ENCODE results near the gene TMEM120A. TPM values are rescaled to one million over a fixed set of nuclear protein-coding genes. Genes with fewer than 3 reads are reported as not detected.
A peak's percentile ranks its signal among the peaks of the same experiment; 100 is the strongest.

The TMEM120A gene
- total RNA-seq, 4 donors from 2014 or later, result 21.0 to 34.0 (median 22.4) TPM

DNA sequence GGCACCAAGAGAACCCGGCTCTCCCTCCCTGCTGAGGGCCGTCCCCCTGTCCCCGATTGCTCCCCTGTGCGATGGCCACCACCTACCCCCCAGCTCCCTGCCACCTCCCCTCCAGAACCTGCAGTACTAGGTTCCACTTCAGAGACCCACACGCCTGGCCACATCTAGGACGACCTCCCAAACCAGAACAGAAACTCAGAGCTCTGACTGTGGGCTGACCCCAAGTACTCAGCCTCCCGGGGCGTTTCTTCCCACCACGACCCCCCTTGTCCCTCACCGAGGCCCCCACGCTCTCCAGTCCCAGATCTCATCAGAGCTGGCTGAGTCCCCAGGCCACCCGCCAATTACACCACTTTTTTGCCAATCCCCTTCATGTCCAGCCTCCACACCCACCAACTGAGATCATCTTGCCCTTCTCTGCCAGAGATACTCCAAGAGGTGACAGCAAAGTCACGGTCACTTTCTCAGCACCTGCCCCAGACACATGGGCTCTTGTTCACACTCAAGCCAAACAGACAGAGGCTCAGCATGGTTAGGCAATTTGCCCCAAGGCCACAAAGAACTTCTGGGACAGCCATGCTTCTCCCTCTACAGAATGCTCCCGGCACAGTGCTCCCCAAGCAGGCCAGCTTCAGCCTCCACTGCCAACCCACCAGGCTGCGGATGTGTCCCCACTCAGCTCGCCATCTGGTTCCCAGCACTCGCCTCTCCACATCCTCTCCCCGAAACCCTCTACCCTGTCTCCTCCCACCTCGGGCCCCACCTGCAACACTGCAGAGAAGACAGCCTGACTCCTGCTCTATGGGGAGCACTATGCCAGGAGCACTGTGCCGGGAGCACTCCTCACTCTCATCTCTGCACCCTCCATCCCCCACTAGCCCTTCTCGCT lies 4.7 kb downstream of the TMEM120A start:
- Histone ChIP-seq H3K9me3 (no peaks in the 10 kb centered on the region), H3K4me3 (no peak overlapping the region), H3K27ac (no peak overlapping the region), H3K36me3 (peaks cover 37% of the 10 kb centered on the region), H3K27me3 (no peaks in the 10 kb centered on the region), H3K4me1 (peaks cover 40% of the 10 kb centered on the region)
- no peak for TF ChIP-seq POLR2A (IDR thresholded peaks at IDR 0.05)
- no peak for TF ChIP-seq EP300 (IDR thresholded peaks at IDR 0.05)
- no peak for TF ChIP-seq POLR2AphosphoS5 (IDR thresholded peaks at IDR 0.05)
- TF ChIP-seq, protein P1, sequence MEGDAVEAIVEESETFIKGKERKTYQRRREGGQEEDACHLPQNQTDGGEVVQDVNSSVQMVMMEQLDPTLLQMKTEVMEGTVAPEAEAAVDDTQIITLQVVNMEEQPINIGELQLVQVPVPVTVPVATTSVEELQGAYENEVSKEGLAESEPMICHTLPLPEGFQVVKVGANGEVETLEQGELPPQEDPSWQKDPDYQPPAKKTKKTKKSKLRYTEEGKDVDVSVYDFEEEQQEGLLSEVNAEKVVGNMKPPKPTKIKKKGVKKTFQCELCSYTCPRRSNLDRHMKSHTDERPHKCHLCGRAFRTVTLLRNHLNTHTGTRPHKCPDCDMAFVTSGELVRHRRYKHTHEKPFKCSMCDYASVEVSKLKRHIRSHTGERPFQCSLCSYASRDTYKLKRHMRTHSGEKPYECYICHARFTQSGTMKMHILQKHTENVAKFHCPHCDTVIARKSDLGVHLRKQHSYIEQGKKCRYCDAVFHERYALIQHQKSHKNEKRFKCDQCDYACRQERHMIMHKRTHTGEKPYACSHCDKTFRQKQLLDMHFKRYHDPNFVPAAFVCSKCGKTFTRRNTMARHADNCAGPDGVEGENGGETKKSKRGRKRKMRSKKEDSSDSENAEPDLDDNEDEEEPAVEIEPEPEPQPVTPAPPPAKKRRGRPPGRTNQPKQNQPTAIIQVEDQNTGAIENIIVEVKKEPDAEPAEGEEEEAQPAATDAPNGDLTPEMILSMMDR (IDR thresholded peaks at IDR 0.05), result no peak
- DNase-seq (ENCODE audit: low spot score in 2 of 2), result peak in 1 of 2 donors; percentile 71
- 55% methylated on average over 21 of the region's 21 CpGs for WGBS

DNA sequence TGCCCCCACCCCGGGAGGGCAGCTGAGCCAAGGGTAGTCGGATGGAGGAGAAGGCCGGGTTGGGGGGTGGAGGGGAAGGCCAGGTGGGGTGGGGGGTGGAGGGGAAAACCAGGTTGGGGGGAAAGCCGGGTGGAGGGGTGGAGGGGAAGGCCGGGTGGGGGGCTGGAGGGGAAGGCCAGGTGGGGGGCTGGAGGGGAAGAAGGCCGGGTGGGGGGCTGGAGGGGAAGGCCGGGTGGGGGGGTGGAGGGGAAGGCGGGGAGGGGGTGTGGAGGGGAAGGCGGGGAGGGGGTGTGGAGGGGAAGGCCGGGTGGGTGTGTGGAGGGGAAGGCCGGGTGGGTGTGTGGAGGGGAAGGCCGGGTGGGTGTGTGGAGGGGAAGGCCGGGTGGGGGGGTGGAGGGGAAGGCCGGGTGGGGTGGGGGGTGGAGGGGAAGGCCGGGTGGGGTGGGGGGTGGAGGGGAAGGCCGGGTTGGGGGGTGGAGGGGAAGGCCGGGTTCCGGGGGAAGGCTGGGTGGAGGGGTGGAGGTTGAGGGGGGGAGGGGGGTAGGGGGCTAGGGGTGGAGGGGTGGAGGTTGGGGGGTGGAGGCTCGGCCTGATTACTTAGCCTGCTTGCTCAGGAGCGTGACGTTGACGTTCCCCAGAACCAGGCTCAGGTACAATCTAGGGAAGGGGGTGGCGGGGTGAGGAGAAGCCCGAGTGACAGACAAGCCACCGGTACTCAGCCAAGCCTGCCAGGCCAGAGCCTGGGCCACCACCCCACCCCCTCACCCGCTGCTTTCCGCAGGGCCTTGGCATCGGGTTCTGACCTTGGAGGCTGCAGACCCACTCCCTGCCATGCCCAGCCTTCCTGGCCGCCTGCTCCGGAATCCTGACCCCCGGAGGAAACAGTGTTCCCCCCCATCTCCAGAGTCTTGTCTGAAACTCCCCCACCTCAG lies 5.6 kb downstream of the TMEM120A start:
- H3K36me3 ChIP-seq, result peaks cover 46% of the 10 kb centered on the region
- no peaks in the 10 kb centered on the region for H3K27me3 ChIP-seq
- H3K4me1 ChIP-seq, result peaks cover 36% of the 10 kb centered on the region
- no peaks in the 10 kb centered on the region for H3K9me3 ChIP-seq
- no peak overlapping the region for H3K4me3 ChIP-seq
- TF ChIP-seq, protein P1 (IDR thresholded peaks at IDR 0.05), result no peak
- TF ChIP-seq POLR2AphosphoS5 (IDR thresholded peaks at IDR 0.05) (no peak), POLR2A (IDR thresholded peaks at IDR 0.05) (no peak), EP300 (IDR thresholded peaks at IDR 0.05) (no peak)
- 34% methylated on average over 16 of the region's 31 CpGs for WGBS
- no peak overlapping the region for H3K27ac ChIP-seq
- DNase-seq (ENCODE audit: low spot score in 2 of 2), result no peak

DNA sequence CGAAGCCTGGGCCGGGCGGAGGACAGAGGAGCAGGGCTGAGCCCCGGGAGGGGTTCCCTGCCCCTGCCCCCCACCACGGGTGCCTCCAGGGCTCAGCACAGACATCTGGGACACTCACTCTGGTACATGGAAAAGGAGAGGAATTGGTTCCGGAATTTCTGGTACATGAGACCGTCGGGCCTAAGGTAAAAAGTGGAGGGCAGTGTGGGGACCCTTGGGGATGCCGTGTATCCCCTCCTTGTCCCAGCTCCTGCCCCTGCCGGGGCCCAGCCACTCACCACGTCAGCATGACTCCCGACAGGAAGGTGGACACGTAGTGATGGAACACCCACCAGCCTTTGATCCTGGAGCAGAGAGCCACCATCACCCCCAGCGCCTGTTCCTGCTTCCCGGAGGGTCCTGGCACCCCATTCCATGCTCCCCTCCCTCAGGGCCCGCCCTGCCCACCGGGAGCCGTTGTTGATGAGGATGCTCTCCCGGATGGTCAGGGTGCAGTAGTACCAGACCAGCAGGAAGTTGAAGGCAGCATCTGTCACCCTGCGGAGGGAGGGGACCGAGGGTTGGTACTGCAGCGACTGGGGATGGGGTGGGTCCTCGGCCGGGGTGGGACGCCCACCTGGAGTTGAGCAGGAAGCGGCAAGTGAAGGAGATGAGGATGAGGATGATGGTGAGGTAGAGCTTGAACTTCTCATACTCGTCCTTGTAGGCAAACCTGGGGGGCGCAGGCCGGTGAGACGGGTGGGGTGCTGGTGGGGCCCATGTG lies 6.4 kb downstream of the TMEM120A start:
- H3K27me3 ChIP-seq, result no peaks in the 10 kb centered on the region
- H3K9me3 ChIP-seq, result no peaks in the 10 kb centered on the region
- H3K4me1 ChIP-seq, result peaks cover 27% of the 10 kb centered on the region
- TF ChIP-seq POLR2A (IDR thresholded peaks at IDR 0.05), result no peak
- no peak for TF ChIP-seq POLR2AphosphoS5 (IDR thresholded peaks at IDR 0.05)
- TF ChIP-seq EP300 (IDR thresholded peaks at IDR 0.05), result no peak
- TF ChIP-seq, protein P1 (IDR thresholded peaks at IDR 0.05), result no peak
- peaks cover 54% of the 10 kb centered on the region for H3K36me3 ChIP-seq
- no peak overlapping the region for H3K4me3 ChIP-seq
- DNase-seq (ENCODE audit: low spot score in 2 of 2), result no peak
- 88% methylated on average over 25 of the region's 30 CpGs for WGBS
- no peak overlapping the region for H3K27ac ChIP-seq

DNA sequence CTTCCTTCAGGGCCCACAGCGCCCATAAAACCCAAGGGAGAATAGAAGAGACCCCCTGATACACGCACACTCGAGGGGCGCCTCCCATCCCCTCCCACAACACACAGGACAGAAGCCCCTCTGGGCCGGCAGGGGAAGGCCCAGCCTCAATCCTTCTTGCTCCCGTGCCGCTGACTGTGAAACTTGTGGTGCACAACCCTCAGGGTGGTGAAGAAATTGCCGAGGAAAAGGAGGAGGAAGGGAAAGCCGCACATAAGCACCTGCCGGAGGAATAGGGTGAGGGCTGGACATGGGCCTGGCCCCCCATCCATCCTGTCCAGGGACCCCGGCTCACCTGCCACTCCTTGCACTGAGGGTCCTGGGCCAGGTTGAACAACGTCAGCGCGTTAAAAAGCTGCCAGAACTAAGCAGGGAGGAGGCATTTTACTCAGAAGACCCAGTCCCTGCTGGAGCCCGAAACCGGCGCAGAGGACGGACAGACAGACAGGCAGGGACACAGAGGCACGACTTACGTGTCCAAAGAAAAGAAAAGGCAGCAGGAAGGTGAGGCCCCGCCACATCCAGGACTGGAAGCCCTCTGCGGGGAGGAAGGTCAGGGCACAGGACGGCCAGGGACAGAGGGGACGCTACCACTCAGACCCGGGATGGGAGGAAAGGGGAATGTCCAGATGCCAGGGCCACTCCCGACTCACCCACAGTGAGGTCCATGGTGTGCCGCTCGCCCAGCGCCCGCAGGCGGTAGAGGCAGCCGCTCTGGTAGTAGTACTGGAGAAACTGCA lies 7.2 kb downstream of the TMEM120A start:
- Histone ChIP-seq H3K27ac (no peak overlapping the region), H3K9me3 (no peaks in the 10 kb centered on the region), H3K4me1 (peaks cover 26% of the 10 kb centered on the region), H3K27me3 (no peaks in the 10 kb centered on the region), H3K36me3 (peaks cover 61% of the 10 kb centered on the region), H3K4me3 (no peak overlapping the region)
- WGBS, result 93% methylated on average over 31 of the region's 32 CpGs
- TF ChIP-seq POLR2AphosphoS5 (IDR thresholded peaks at IDR 0.05) (no peak), POLR2A (IDR thresholded peaks at IDR 0.05) (no peak), EP300 (IDR thresholded peaks at IDR 0.05) (no peak)
- TF ChIP-seq, protein P1 (IDR thresholded peaks at IDR 0.05), result no peak
- no peak for DNase-seq (ENCODE audit: low spot score in 2 of 2)
